ENCODE data around the gene GRM3.
"Not testable (repeated sequence)": the region's sequence is repeated elsewhere in the genome, so short reads cannot be mapped to it uniquely, and the experiment has no call there.

DNA sequence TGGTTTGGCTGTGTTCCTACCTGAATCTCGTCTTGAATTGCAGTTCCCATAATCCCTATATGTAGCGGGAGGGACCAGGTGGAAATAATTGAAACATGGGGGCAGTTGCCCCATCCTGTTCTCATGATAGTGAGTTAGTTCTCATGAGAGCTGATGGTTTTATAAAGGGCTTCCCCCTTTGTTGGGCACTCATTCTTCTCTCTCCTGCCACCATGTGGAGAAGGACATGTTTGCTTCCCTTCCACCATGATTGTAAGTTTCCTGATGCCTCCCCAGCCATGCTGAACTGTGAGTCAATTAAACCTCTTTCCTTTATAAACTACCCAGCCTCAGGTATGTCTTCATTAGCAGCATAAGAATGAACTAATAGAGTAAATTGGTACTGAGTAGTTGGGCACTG, 28.0 kb upstream of the GRM3 start:
- TF ChIP-seq, protein P1, sequence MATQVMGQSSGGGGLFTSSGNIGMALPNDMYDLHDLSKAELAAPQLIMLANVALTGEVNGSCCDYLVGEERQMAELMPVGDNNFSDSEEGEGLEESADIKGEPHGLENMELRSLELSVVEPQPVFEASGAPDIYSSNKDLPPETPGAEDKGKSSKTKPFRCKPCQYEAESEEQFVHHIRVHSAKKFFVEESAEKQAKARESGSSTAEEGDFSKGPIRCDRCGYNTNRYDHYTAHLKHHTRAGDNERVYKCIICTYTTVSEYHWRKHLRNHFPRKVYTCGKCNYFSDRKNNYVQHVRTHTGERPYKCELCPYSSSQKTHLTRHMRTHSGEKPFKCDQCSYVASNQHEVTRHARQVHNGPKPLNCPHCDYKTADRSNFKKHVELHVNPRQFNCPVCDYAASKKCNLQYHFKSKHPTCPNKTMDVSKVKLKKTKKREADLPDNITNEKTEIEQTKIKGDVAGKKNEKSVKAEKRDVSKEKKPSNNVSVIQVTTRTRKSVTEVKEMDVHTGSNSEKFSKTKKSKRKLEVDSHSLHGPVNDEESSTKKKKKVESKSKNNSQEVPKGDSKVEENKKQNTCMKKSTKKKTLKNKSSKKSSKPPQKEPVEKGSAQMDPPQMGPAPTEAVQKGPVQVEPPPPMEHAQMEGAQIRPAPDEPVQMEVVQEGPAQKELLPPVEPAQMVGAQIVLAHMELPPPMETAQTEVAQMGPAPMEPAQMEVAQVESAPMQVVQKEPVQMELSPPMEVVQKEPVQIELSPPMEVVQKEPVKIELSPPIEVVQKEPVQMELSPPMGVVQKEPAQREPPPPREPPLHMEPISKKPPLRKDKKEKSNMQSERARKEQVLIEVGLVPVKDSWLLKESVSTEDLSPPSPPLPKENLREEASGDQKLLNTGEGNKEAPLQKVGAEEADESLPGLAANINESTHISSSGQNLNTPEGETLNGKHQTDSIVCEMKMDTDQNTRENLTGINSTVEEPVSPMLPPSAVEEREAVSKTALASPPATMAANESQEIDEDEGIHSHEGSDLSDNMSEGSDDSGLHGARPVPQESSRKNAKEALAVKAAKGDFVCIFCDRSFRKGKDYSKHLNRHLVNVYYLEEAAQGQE (IDR thresholded peaks at IDR 0.05; ENCODE audit: insufficient replicate concordance, low read depth) = not testable (repeated sequence)
- TF ChIP-seq CTCF (IDR thresholded peaks at IDR 0.05; ENCODE audit: insufficient read depth, low read length); POLR2AphosphoS5 (IDR thresholded peaks at IDR 0.05; ENCODE audit: low read depth): not testable (repeated sequence)
